Cerebellar cortex (tissue), 1 donor: Measurements from ENCODE around the gene BCL3.

Source experiments
- DNase-seq: peaks from one replicate; pipeline ENCODE4 v3.0.0-alpha.2; 2015; ENCODE audit warnings: low spot score

The BCL3 gene

DNA sequence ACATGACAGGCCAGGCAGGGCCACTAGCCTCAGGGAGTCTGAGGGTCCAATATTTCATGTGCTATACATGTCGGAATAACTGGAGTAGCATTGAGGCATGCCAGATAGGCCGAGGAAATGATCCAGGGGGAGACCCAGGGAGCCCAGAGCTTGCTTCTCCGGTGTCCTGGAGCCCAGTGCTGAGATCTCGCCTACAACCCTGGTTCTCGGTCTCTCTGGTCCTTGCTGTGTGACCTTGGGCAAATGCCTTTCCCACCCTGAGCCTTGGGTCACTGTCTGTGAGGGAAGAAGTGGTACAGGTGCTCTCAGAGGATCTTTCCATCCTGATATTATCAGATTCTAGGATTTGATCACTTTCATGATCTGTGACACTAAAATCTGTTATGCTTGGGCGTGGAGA is 40.5 kb downstream of the BCL3 start:
- no peak for DNase-seq

GRCh38 chr19:44789943-44790483 is 41.5 kb downstream of the BCL3 start:
- DNase-seq = no peak

DNA sequence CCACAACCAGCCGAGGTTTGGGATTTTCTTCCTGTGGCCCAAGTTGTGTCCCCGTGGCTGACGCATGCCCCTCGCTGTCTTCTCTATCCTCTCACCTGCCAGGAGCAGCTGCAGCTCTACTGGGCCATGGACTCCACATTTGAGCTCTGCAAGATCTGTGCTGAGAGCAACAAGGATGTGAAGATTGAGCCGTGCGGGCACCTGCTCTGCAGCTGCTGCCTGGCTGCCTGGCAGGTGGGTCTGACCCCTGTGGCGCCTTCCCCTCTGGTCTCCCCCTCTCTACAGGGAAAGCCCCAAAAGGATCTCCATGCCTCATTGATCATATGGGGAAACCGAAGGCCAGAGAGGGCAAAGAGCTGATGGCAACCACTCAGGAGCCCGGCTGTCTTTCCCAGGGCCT is 43.8 kb downstream of the BCL3 start:
- DNase-seq = no peak

- DNase-seq = no peak
Measured at GRCh38 chr19:44794610-44795009, 46.1 kb downstream of the BCL3 start.

GRCh38 chr19:44795398-44795987 is 47.0 kb downstream of the BCL3 start:
- no peak for DNase-seq

DNA sequence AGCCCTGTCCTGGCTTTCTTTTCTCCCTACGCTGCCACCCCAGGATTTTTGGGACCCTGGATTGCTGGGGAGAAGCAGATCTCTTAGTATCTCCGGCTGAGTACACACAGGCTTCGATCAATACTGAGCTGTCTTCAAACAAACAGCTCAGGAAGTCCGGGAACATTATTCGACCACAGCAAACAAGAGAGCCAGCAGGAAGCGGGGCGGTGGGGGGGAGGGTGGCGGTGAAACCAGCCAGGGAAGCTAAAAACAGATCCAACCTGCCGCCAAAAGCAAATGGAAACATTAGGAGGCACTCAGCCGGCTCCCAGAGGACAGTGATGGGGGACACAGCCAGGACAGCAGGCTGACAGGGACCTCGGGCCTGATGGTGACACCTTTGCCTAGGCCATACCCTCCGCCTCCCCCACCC is 48.2 kb downstream of the BCL3 start:
- DNase-seq = no peak

DNA sequence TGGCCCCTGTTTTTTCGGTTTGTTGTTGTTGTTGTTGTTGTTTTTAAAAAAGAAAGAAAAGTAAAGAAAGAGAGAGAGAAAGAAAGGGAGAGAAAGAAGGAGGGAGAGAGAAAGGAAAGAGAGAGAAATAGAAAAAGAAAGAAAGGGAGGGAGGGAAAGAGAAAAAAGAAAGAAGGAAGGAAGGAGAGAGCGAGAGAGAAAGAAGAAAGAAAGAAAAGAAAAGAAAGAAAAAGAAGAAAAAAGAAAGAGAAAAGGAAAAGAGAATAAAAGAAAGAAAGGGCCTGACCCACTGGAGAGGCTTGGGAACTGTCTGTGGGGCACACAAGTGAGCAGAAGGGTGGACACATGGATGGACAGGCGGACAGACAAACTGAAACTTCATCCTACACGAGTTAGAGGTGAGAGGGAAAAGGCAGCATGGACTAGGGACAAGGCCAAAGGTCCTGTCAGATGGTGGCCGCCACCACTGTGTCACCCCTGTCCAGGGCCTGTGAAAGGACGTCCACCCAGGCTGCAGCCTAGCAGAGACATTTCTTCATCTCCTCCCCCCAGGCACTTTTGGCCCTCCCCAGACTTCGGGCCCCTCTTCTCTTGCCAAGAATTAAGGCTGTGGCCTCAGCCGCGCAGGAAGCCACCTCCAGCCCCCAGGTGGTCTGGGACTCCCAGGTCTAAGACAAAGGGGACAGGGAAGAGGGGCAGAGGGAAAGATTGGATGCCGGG is 51.3 kb downstream of the BCL3 start:
- DNase-seq = no peak

- DNase-seq = peak; percentile 68
Measured at GRCh38 chr19:44800461-44800860, 52.0 kb downstream of the BCL3 start.

DNA sequence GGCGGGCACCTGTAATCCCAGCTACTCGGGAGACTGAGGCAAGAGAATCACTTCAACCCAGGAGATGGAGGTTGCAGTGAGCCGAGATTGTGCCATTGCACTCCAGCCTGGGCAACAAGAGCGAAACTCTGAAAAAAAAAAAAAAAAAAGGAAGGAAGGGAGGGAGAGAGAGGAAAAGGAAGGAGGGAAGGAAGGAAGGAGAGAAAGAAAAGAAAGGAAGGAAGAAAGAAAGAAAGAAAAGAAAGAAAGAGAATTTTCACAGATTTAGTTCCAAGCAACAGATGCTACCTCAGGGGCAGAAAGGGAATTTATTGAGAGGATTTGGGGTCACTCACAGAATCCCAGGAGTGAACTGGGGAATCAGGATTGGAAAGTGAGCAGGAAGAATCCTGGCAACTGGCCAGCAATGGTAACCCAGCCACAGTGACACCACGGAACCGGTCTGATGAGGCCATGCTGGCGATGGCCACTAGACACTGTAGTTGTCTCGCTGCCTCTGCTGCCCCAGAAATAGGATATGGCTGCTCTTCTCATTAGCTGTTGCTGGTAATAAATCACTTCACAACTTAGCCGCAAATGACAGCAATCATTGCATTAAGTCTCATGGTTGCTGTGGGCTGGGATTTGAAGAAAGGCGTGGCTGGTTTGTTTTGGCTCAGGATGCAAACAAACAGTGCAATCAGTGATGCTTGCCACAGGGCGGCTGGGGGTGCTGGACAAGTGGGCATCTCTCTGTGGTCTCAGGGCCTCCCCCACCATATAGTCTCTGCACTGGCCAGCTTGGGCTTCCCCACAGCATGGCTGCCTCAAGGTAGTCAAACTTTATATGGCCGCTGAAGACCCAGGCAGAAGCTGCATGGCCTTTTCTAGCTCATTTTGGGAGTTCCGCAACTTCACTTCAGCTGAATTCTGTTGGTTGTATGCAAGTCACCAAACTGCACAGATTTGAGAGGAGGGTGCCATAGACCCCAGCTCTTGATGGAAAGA is 55.2 kb downstream of the BCL3 start:
- DNase-seq = no peak

GRCh38 chr19:44806291-44806690 is 57.8 kb downstream of the BCL3 start:
- no peak for DNase-seq

DNA sequence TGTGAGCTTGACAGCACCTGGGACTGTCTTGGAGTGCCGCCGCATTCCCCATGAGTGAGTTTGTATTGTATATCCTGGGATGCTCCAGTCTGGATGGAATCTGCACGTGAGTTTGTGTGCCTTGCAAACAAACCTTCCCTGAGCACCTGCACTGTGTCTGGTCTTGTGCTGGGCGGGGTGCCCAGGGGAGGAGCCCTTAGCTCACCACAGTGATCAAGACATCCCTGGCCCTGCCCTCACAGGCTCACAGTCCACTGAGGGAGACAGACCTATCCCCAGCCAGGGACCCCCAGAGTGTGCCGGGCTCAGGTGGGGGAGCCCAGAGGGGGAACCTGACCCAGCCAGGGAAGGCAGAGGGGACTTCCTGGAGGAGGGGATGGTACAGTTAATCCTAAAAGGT is 58.7 kb downstream of the BCL3 start:
- no peak for DNase-seq

- DNase-seq = peak; percentile 66
Measured at GRCh38 chr19:44807652-44808462, 59.3 kb downstream of the BCL3 start.

DNA sequence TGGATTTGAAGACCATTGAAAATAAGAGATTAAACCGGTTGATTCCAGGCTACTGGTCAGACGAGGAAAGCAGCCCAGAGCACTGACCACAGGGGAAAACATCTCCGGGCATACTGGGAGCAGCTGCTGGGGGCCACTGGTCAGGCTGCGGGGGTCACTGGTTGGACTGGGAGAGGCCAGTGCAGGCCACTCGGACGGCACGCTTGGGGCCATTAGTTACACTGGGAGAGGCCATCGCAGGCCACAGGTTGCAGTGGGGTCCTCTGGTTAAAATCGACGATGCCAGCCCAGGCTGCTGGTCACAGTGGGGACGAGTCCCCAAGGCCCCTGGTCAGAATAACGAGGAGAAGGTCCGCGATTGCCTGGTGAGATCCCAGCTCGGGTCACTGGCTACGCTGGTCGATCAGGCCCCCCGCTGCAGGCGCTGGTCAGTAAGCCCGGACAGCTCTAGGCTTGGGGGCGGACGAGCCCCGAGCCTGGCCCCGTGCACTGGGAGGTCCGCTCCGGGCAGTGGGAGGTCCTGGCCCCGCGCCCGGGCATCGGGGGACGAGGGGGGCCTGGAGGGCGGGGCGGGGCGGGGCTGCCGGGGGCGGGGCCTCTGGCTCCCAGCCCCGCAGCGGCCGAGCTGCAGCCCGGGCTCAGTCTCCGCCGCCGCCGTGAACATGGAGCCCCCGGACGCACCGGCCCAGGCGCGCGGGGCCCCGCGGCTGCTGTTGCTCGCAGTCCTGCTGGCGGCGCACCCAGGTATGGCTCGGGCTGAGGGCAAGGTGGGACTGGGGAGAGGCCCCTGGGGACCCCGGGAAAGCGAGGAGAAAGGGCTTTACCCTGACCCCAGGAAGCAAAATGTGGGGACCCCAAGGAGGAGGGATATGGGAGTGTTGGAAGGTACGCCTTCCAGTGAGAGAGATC is 60.2 kb downstream of the BCL3 start, which contains the start of gene BCAM:
Gene BCAM (plus strand): TSS at position 641 of the 909 bp plus-strand sequence. CDS start 22 bp downstream, at position 663.
- DNase-seq = peak; percentile 38
